Lower lobe of right lung (tissue), 2 donors: Measurements from ENCODE around the gene HEATR5A. TPM values are rescaled to one million over a fixed set of nuclear protein-coding genes. Genes with fewer than 3 reads are reported as not detected.

Experiments used
- ATAC-seq, 2 donors: fragments of 200-7000 bp; cut with Tn5 transposase; one replicate each; pipeline ENCODE4 v1.9.1; 2020 to 2022; ENCODE audit warnings: mild to moderate bottlenecking in 2 of 2, moderate library complexity in 2 of 2
- DNase-seq: peaks from one replicate; pipeline ENCODE4 v3.0.0-alpha.2; 2020
- H3K27ac ChIP-seq: fragments of 200-600 bp; one replicate; pipeline ENCODE4 v1.8.0; 2022
- H3K27me3 ChIP-seq: fragments of 200-600 bp; one replicate; pipeline ENCODE4 v1.8.0; 2022; ENCODE audit warnings: low read depth
- H3K36me3 ChIP-seq: fragments of 200-600 bp; one replicate; pipeline ENCODE4 v1.8.0; 2022; ENCODE audit warnings: mild to moderate bottlenecking
- H3K4me1 ChIP-seq: fragments of 200-600 bp; one replicate; pipeline ENCODE4 v1.8.0; 2022
- H3K4me3 ChIP-seq: fragments of 200-600 bp; one replicate; pipeline ENCODE4 v1.8.0; 2022; ENCODE audit warnings: mild to moderate bottlenecking
- H3K9me3 ChIP-seq: fragments of 200-600 bp; one replicate; pipeline ENCODE4 v1.8.0; 2022
- CTCF ChIP-seq: fragments of 200-600 bp; IDR thresholded peaks from one replicate; pipeline ENCODE4 v1.8.0; 2022; ENCODE audit warnings: antibody characterized with exemption, mild to moderate bottlenecking
- intact Hi-C: fragments of 100-400 bp; cut with DNase I; formaldehyde crosslinking; loops from one replicate; pipeline ENCODE4 v1.11.0; 2022
- total RNA-seq: library from RNA; stranded (reverse); fragmentation: NEBNext Ultra II Directional; extraction: Animal tissue kit (Norgen Biotek cat#: 25700); gene quantifications from one replicate; pipeline ENCODE4 v1.2.1, GENCODE V29; 2021
- donor health status: DM: no; HTN: yes; CAD: no; lungs with severe emphysema.

The HEATR5A gene
- total RNA-seq, 1 donor from 2014 or later, result 41.6 TPM

- H3K27me3 ChIP-seq, result no peaks in the 10 kb centered on the region
- H3K4me3 ChIP-seq, result no peak overlapping the region
- no peak for ATAC-seq
- no peak overlapping the region for H3K27ac ChIP-seq
- no peaks in the 10 kb centered on the region for H3K9me3 ChIP-seq
- H3K4me1 ChIP-seq, result no peaks in the 10 kb centered on the region
- intact Hi-C loops, result no loop called here
- DNase-seq, result no peak
- H3K36me3 ChIP-seq, result peaks cover 85% of the 10 kb centered on the region
- TF ChIP-seq CTCF, result no peak
Observed at GRCh38 chr14:31395119-31395518, 25.2 kb downstream of the HEATR5A start.

- H3K27ac ChIP-seq, result no peak overlapping the region
- H3K4me1 ChIP-seq, result peaks cover 6% of the 10 kb centered on the region
- peaks cover 69% of the 10 kb centered on the region for H3K36me3 ChIP-seq
- no peak for TF ChIP-seq CTCF
- intact Hi-C loops, result no loop called here
- H3K4me3 ChIP-seq, result no peak overlapping the region
- DNase-seq (no peak), ATAC-seq (no peak)
- no peaks in the 10 kb centered on the region for H3K27me3 ChIP-seq
- no peaks in the 10 kb centered on the region for H3K9me3 ChIP-seq
Observed at GRCh38 chr14:31391977-31392503, 28.3 kb downstream of the HEATR5A start.

- Histone ChIP-seq H3K27ac (no peak overlapping the region), H3K36me3 (peaks cover 71% of the 10 kb centered on the region), H3K9me3 (no peaks in the 10 kb centered on the region), H3K4me3 (no peak overlapping the region), H3K27me3 (no peaks in the 10 kb centered on the region), H3K4me1 (peaks cover 6% of the 10 kb centered on the region)
- intact Hi-C loops, result no loop called here
- DNase-seq (no peak), ATAC-seq (no peak)
- no peak for TF ChIP-seq CTCF
Observed at GRCh38 chr14:31391473-31391872, 28.9 kb downstream of the HEATR5A start.

GRCh38 chr14:31389946-31390345 lies 30.4 kb downstream of the HEATR5A start:
- Histone ChIP-seq H3K36me3 (peaks cover 73% of the 10 kb centered on the region), H3K4me3 (no peak overlapping the region), H3K27me3 (no peaks in the 10 kb centered on the region), H3K4me1 (peaks cover 6% of the 10 kb centered on the region), H3K27ac (no peak overlapping the region), H3K9me3 (no peaks in the 10 kb centered on the region)
- intact Hi-C loops, result no loop called here
- DNase-seq, result no peak
- no peak for ATAC-seq
- no peak for TF ChIP-seq CTCF

GRCh38 chr14:31388687-31389413 lies 31.5 kb downstream of the HEATR5A start:
- ATAC-seq (peak in 1 of 2 donors; percentile 56), DNase-seq (no peak)
- intact Hi-C loops, result no loop called here
- H3K27ac ChIP-seq, result no peak overlapping the region
- peaks cover 71% of the 10 kb centered on the region for H3K36me3 ChIP-seq
- no peak for TF ChIP-seq CTCF
- no peak overlapping the region for H3K4me3 ChIP-seq
- peaks cover 6% of the 10 kb centered on the region for H3K4me1 ChIP-seq
- no peaks in the 10 kb centered on the region for H3K27me3 ChIP-seq
- H3K9me3 ChIP-seq, result no peaks in the 10 kb centered on the region
